Tibial nerve (tissue), 4 donors: ENCODE data around the gene LHPP.

Source experiments
- EP300 ChIP-seq, 2 donors: sonication (generic); formaldehyde crosslinking; IDR thresholded peaks; one replicate each; pipeline ENCODE4 v1.6.1; 2017; ENCODE audit warnings: antibody characterized with exemption in 2 of 2, mild to moderate bottlenecking in 1 of 2
- POLR2A ChIP-seq, 2 donors: fragments of 450-650 bp; IDR thresholded peaks; one replicate each; pipeline ENCODE4 v1.6.1; 2017; ENCODE audit warnings: antibody characterized with exemption in 2 of 2, mild to moderate bottlenecking in 2 of 2, moderate library complexity in 2 of 2
- TF ChIP-seq, protein P1 (sequence below), 5 experiments: fragments of 200-600 bp in 3 of 5; fragments of 450-650 bp in 2 of 5; sonication (generic) in 3 of 5; IDR thresholded peaks; one replicate each; pipeline ENCODE4 v1.5.1; 2016 to 2019; ENCODE audit warnings: antibody characterized with exemption in 5 of 5, mild to moderate bottlenecking in 3 of 5, moderate library complexity in 2 of 5

DNA sequence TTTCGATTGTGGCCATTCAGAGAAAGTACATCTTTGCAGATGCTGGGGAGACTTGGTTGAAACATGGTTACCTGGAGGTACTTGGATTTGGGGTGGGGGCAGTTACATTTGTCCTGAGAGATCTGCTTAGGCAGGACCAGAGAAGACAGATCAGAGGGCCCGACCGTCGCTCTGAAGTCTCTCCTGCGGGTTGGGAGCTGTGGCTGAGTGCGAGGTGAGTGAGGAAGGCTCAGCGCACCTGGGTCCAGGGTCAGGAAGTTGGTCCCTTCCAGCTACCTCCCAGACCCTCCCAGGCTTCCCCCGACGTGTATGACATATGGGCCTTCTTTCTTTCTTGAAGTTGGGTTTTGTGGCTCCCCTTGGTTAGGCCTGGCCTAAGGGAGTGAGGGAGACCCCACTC is 56.3 kb downstream of the LHPP start:
- TF ChIP-seq, protein P1, sequence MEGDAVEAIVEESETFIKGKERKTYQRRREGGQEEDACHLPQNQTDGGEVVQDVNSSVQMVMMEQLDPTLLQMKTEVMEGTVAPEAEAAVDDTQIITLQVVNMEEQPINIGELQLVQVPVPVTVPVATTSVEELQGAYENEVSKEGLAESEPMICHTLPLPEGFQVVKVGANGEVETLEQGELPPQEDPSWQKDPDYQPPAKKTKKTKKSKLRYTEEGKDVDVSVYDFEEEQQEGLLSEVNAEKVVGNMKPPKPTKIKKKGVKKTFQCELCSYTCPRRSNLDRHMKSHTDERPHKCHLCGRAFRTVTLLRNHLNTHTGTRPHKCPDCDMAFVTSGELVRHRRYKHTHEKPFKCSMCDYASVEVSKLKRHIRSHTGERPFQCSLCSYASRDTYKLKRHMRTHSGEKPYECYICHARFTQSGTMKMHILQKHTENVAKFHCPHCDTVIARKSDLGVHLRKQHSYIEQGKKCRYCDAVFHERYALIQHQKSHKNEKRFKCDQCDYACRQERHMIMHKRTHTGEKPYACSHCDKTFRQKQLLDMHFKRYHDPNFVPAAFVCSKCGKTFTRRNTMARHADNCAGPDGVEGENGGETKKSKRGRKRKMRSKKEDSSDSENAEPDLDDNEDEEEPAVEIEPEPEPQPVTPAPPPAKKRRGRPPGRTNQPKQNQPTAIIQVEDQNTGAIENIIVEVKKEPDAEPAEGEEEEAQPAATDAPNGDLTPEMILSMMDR (IDR thresholded peaks at IDR 0.05) = no peak
- TF ChIP-seq POLR2A (IDR thresholded peaks at IDR 0.05) = no peak
- TF ChIP-seq EP300 (IDR thresholded peaks at IDR 0.05) = no peak
